AG04449 (cell line): ENCODE measurements around the gene SAG.
"Not testable (repeated sequence)": the region's sequence is repeated elsewhere in the genome, so short reads cannot be mapped to it uniquely, and the experiment has no call there.

Experiments used
- CTCF ChIA-PET: fragments of 350-600 bp; formaldehyde crosslinking; extraction: SDS; loops from one replicate; lab custom pipeline; 2021; ENCODE audit warnings: antibody characterized with exemption; lab: Yijun Ruan, JAX
- POLR2A ChIA-PET: fragments of 400-600, 350-600 bp; formaldehyde crosslinking; extraction: SDS; loops from one replicate; lab custom pipeline; 2020; ENCODE audit warnings: antibody characterized with exemption, inconsistent platforms; lab: Yijun Ruan, JAX
- DNase-seq: peaks from one replicate; pipeline ENCODE4 v3.0.0-alpha.2; 2010; ENCODE audit warnings: low read depth, low spot score
- H3K4me3 ChIP-seq: 2 replicates; pipeline ENCODE4 v1.5.1; 2011; ENCODE audit warnings: low read depth, mild to moderate bottlenecking, control low read depth, low read length
- TF ChIP-seq, protein P1 (sequence below): IDR thresholded peaks from one replicate; pipeline ENCODE4 v1.5.1; 2011; ENCODE audit warnings: mild to moderate bottlenecking, moderate library complexity, low read length, control low read depth, inconsistent platforms; ENCODE audit not compliant: insufficient read depth; ENCODE audit errors: missing control alignments

The SAG gene

GRCh38 chr2:233371641-233372040, 64.0 kb downstream of the SAG start:
- ChIA-PET CTCF (interaction anchor here (1.6 to 3.2 kb wide), 2 partner anchors 12 to 17 kb away, joined by 3 to 13 read pairs; partner anchors contain the start of gene DGKD), POLR2A (no interaction called here)
- DNase-seq, result no peak
- no peak overlapping the region for H3K4me3 ChIP-seq
- TF ChIP-seq, protein P1, sequence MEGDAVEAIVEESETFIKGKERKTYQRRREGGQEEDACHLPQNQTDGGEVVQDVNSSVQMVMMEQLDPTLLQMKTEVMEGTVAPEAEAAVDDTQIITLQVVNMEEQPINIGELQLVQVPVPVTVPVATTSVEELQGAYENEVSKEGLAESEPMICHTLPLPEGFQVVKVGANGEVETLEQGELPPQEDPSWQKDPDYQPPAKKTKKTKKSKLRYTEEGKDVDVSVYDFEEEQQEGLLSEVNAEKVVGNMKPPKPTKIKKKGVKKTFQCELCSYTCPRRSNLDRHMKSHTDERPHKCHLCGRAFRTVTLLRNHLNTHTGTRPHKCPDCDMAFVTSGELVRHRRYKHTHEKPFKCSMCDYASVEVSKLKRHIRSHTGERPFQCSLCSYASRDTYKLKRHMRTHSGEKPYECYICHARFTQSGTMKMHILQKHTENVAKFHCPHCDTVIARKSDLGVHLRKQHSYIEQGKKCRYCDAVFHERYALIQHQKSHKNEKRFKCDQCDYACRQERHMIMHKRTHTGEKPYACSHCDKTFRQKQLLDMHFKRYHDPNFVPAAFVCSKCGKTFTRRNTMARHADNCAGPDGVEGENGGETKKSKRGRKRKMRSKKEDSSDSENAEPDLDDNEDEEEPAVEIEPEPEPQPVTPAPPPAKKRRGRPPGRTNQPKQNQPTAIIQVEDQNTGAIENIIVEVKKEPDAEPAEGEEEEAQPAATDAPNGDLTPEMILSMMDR, result no peak

GRCh38 chr2:233372855-233373254, 65.2 kb downstream of the SAG start:
- no peak for DNase-seq
- H3K4me3 ChIP-seq, result no peak overlapping the region
- TF ChIP-seq, protein P1, result no peak
- ChIA-PET CTCF (interaction anchor here (0.7 to 3.2 kb wide), 7 partner anchors 11 to 75 kb away, joined by 3 to 13 read pairs (median 3); partner anchors contain the start of gene DGKD), POLR2A (no interaction called here)

GRCh38 chr2:233373316-233373715, 65.7 kb downstream of the SAG start:
- no peak overlapping the region for H3K4me3 ChIP-seq
- CTCF ChIA-PET, result interaction anchor here (0.7 to 3.2 kb wide), 7 partner anchors 10 to 75 kb away, joined by 3 to 13 read pairs (median 3); partner anchors contain the start of gene DGKD
- POLR2A ChIA-PET, result no interaction called here
- DNase-seq, result no peak
- TF ChIP-seq, protein P1, result no peak

GRCh38 chr2:233374776-233375175, 67.2 kb downstream of the SAG start:
- POLR2A ChIA-PET, CTCF ChIA-PET: not testable (repeated sequence)

DNA sequence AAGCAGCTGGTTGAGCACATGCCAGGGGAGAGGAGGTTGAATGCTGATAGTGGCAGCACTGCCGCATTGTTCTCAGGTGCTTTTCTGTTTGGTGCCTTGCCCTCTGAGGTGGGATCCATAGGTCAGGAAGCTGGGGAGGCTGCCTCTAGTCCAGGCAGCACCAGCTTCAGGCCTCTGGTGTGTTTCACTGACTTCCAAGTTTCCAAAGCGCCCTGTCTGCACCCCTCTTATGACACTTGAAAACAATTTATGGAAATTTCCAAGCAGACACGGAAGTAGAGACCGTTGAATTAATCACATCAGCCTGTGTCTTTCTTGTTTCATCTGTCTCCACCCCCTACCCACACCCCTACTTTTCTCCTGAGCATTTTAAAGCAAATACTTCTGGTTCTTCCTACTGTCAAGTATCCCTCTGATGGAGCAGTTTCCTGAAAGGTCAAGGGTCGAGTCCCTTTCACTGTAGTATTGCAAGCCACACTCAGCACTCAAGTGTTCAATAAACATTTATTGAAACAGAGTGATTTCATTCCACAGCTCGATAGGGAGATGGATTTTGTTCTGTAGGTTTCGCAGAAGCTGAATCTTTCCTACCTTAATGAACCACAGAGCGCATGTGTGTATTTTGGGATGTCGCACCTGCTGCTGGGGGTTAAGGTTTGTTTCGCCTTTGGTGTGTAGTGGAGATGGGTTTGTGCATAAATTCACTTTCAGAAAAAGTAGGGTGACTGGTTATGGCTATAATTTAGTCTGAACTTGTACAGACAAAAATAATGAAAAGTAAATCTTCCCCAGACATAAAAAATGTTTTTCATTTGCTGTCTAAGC, 68.1 kb downstream of the SAG start:
- no peak overlapping the region for H3K4me3 ChIP-seq
- POLR2A ChIA-PET, result no interaction called here
- CTCF ChIA-PET, result no interaction called here
- DNase-seq, result no peak
- TF ChIP-seq, protein P1, result no peak

More at GRCh38 chr2:233374776-233375175, 67.2 kb downstream of the SAG start:
- DNase-seq, H3K4me3 ChIP-seq: not testable (repeated sequence)

GRCh38 chr2:233379034-233379433, 71.4 kb downstream of the SAG start:
- ChIA-PET CTCF (interaction anchor here (1.3 kb wide), 1 partner anchor 25 kb away, joined by 3 read pairs; the partner anchor contains the start of gene DGKD), POLR2A (no interaction called here)
- no peak overlapping the region for H3K4me3 ChIP-seq
- DNase-seq, result no peak
- TF ChIP-seq, protein P1, result no peak
